NCI-H1694 (cell line): ENCODE results near the gene LRRC8C.

ENCODE experiments used
- DNase-seq: peaks from one replicate; lab custom pipeline; 2025; lab: John Stamatoyannopoulos, UW

The LRRC8C gene

GRCh38 chr1:89732643-89733222 lies 99.8 kb downstream of the LRRC8C start:
- no peak for DNase-seq

- no peak for DNase-seq
Measured at GRCh38 chr1:89733748-89734147, 100.8 kb downstream of the LRRC8C start.

GRCh38 chr1:89734442-89734841 lies 101.5 kb downstream of the LRRC8C start:
- no peak for DNase-seq

GRCh38 chr1:89735479-89735878 lies 102.6 kb downstream of the LRRC8C start:
- DNase-seq, result no peak

GRCh38 chr1:89736937-89737733 lies 104.2 kb downstream of the LRRC8C start:
- DNase-seq, result no peak

- no peak for DNase-seq
Measured at GRCh38 chr1:89737985-89738510, 105.1 kb downstream of the LRRC8C start.

GRCh38 chr1:89739013-89739843 lies 106.3 kb downstream of the LRRC8C start:
- DNase-seq, result no peak

- DNase-seq, result no peak
Measured at GRCh38 chr1:89739844-89740216, 106.9 kb downstream of the LRRC8C start.

- no peak for DNase-seq
Measured at GRCh38 chr1:89743788-89744187, 110.9 kb downstream of the LRRC8C start.

- DNase-seq, result no peak
Measured at GRCh38 chr1:89746424-89747149, 113.7 kb downstream of the LRRC8C start.

- DNase-seq, result no peak
Measured at GRCh38 chr1:89753761-89754160, 120.8 kb downstream of the LRRC8C start.

- DNase-seq, result no peak
Measured at GRCh38 chr1:89754518-89754917, 121.6 kb downstream of the LRRC8C start.

GRCh38 chr1:89755591-89755990 lies 122.7 kb downstream of the LRRC8C start:
- no peak for DNase-seq

- no peak for DNase-seq
Measured at GRCh38 chr1:89757532-89757931, 124.6 kb downstream of the LRRC8C start.

GRCh38 chr1:89758156-89758555 lies 125.2 kb downstream of the LRRC8C start:
- no peak for DNase-seq

- DNase-seq, result no peak
Measured at GRCh38 chr1:89759036-89759435, 126.1 kb downstream of the LRRC8C start.

- DNase-seq, result no peak
Measured at GRCh38 chr1:89760496-89760895, 127.6 kb downstream of the LRRC8C start.

GRCh38 chr1:89761338-89761737 lies 128.4 kb downstream of the LRRC8C start:
- DNase-seq, result no peak

- no peak for DNase-seq
Measured at GRCh38 chr1:89761901-89762300, 129.0 kb downstream of the LRRC8C start.

- no peak for DNase-seq
Measured at GRCh38 chr1:89762386-89762778, 129.5 kb downstream of the LRRC8C start.

- peak; percentile 73 for DNase-seq
Measured at GRCh38 chr1:89762779-89763648, 130.1 kb downstream of the LRRC8C start.
